GM19240 (cell line): ENCODE data around the gene DIPK1A.
"Not testable (repeated sequence)": the region's sequence is repeated elsewhere in the genome, so short reads cannot be mapped to it uniquely, and the experiment has no call there.

Experiments used
- DNase-seq: peaks from one replicate; pipeline ENCODE4 v3.0.0; 2011; ENCODE audit warnings: low spot score; ENCODE audit not compliant: insufficient read length

Gene DIPK1A

DNA sequence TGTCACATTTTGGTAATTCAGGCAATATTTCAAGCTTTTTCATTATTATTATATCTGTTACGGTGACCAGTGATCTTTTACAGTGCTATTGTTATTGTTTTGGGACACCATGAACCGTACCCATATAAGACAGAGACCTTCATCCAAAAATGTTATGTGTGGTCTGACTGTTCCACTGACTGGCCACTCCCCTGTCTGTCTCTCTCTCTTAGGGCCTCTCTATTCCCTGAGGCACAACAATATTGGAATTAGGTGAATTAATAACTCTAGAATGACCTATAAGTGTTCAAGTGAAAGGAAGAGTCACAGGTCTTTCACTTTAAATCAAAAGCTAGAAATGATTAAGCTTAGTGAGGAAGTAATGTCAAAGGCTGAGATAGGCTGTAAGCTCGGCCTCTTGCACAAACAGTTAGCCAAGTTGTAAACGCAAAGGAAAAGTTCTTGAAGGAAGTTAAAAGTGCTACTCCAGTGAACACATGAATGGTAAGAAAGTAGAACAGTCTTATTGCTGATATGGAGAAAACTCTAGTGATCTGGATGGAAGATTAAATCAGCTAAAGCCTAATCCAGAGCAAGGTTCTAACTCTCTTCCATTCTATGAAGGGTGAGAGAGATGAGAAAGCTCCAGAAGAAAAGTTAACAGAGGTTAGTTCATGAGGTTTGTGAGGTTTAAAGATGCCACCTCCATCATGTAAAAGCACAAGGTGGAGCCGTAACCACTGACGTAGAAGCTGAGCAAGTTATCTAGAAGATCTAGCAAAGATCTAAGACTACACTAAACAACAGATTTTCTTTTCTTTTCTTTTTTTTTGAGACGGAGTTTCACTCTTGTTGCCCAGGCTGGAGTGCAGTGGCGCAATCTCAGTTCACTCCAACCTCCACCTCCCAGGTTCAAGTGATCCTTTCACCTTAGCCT is 19.7 kb upstream of the DIPK1A start:
- DNase-seq: no peak

DNA sequence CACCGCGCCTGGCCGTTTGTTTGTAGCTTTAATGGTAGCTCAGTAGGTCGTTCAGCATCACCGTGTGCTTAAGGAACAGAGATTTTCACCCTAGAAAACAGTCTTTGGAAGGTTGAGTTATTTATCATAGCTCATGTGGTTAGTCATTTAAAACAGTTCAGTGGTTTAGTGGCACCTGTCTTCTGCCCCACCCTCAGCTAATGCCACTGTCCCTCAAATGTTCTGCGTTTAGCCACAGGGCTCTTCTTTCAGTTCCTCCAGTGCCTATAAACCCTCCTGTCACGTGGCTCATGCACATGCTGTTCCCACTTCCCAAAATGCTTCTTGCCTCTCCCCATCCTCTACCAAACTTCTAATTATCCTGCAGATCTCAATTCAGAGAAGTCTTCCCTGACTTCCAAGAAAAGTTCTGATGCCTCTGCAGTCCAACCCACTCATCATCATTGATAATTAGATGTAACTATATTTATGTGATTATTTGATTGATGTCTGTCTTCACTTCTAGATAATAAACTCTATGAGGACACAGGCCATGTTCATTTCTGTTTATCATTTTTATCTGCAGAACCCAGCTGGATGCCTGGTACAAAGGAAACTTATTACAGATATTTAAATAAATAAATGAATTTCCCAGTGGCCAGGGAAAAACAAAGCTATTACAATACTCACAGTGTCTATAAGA is 14.4 kb upstream of the DIPK1A start:
- no peak for DNase-seq

DNA sequence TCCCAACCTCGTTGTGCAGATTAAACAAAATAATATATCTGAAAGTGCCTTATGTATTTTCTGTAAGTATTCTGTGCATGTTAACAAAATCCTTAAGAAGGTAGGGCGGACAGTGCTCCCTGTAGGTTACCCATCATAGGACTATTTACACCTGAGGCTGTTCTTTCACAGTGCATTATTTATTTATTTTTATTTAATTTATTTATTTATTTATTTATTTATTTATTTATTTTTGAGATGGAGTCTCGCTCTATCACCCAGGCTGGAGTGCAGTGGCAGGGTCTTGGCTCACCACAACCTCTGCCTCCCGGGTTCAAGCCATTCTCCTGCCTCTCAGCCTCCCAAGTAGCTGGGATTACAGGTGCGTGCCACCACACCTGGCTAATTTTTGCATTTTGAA is 12.8 kb upstream of the DIPK1A start:
- not testable (repeated sequence) for DNase-seq

DNA sequence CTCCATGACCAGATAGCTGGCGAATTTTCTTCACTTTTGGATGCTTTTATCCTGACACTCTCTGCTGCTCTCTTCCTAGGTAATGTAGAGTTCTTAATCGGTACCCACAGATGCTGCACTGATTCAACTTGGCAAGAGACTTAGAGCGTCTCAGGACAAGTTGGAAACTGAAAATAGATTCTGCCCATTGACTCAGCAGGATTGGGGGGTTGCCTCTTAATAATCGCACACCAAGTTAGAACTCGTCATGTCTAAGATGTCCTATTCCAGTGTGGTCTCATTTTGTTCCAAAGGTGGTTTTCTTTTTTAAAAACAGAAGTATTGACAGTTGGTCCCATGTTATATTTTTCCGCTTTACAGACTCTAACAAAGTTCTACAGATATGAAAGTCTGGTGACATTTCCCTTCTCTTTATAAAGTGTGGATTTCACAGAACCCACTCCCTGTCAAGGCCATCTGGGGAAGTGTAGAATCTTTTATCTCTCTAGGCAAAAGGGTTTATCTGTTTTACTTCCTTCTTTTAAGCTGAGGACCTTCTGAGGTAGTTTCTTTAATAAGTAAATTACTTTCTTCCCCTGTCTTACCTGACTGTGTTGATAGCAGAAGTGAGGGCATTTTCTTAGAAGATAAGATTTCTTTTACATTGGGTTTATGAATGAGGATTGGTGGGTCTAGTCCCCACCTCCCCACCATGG is 12.1 kb upstream of the DIPK1A start:
- no peak for DNase-seq

DNA sequence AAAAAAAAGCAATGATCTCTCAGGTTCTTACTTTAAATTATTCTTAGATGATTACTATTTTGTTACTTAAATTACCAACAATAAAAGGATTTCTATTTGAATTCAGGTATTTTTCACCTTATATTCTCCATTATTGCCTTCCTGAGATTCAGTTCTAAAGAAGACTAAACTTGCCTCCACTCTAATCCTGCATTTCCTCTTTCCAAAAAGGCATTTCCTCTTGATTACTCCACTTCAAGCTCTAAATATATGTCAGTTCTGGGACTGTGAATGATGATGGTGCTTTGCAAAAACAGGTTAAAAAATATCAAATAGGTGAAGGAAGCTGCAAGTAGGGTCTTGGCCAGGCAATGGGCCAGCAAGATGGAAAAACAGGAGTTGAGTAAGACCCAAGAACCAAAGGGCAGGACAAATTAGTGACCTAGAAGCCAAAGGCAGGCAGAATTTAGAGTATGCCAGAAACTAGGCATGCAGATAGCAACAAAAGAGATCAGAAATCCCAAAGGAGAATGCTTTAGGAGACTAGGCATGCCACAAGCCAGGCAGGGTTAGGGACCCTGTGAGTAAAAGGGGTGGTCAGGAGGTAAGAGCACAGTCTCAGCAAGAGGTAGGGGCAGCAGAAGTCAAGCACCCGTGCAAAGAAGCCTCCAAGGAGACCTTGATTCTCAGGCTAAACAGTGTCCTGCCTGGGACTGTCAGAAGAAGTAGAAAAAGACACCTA is 11.3 kb upstream of the DIPK1A start:
- DNase-seq: no peak

DNA sequence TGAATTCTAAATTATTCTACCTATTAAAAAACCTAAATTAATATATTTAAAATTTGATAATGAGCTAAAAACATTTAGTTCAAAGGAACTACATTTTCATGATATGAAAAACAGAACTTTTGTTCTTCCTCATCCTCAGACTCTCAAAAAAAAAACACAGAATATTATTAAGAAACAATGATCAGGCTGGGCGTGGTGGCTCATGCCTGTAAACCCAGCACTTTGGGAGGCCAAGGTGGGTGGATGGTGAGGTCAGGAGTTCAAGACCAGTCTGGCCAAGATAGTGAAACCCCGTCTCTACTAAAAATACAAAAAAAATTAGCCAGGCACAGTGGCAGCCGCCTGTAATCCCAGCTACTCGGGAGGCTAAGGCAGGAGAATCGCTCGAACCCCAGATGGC is 10.7 kb upstream of the DIPK1A start:
- DNase-seq: not testable (repeated sequence)

DNA sequence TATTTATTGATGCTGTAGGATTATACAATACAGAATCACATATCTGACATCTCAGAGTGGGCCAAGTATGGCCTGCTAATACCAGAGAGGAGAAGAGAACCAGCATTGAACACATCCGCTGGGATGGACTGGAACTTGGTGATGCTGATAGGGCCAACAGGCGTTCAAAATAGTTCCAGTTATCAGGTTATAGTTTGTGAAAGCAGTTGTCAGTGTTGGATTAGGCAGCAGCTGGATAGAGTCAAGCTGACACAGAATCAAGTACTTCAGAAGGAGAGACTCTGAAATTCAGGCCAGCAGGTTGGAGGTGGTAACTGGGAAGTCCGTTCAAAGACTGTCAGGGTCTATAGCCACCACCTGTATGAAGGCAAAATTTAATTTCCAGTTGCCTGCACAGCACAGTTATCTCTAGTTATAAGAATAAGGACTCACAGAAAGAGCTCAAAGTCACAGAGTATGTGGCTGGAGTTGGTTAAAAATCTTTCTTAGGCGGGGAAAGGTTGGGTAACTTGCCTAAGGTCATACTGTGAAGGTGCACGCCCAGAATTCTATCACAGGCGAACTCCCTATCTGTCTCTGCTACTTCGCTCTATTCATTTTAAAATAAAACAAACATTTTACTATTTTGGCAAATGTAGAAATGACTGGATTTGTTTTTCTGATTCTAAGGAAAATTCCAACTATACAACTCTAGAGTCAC is 9.9 kb upstream of the DIPK1A start:
- DNase-seq: no peak

DNA sequence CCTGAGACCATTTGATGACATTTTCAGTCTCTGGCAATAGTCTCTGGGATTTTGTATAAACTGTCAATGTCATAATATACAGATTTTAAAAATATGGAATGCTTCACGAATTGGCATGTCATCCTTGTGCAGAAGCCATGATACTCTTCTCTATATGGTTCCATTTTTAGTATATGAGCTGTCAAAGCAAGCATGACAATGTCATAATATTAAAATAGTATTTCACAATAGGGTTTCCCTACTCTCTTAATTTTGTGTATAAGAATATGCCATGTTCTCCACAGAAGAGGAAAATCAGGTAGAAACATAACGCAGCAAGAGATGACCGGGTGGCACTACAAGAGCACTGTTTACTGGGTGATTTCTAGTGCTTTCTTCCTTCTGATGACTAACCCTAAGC is 8.3 kb upstream of the DIPK1A start:
- no peak for DNase-seq

DNA sequence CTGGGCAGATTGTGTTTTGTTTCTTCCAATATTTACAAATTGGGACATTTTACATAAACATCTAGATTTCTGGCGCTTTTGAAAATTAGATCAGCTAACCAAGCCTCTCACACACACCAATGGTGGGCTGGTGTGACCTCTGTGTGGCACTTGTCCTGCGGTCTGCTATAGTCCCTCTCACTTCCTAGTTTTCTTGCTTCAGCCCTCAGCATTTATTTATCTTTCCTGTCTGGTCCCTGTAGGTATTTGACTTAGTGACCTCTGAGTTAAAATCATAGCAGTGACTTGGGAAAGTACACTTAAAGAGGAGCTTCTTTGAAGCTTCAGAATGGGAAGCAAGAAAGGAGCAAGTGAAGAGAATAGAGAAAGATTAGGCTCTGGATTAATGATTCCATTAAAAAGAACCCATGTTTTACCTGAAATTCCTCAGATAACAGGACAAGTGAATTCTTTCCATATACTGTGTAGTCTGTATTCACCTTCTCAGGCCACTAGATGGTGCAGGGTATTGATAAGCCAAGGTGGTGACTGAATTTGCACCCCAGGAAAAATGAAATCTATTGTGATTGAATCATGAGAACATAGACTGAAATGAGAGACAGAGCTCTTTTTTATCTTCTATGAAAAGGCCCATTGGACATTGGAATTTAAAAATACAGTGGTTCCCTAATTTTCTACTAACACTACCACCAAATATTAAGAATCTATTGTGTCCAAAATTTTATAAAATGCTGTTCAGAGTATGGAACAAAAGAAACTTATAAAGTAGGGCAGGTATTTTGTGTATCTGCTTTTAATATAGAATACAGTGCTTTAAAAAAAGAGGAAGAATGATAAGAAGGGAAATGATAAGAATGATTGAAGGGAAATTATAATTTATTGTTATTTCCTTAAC is 7.1 kb upstream of the DIPK1A start:
- DNase-seq: no peak

DNA sequence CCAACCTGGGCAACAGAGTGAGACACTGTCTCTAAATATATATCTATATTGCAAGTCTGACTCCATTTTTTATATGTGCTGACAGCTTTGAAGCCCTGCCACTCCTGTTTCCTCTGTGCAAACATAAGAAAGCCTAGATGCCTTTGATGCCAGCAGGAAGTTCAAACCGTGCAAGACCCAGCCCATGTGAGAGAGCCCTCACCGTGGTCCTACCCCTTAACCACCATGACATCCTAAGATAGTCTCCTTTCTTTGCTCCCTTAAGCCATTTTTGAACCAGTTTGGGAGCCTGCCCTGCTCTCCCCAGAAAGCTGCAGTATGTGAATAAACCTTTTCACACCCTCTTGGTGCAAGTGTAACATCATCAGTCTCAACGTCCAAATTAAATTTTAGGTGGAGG is 3.7 kb upstream of the DIPK1A start:
- no peak for DNase-seq

DNA sequence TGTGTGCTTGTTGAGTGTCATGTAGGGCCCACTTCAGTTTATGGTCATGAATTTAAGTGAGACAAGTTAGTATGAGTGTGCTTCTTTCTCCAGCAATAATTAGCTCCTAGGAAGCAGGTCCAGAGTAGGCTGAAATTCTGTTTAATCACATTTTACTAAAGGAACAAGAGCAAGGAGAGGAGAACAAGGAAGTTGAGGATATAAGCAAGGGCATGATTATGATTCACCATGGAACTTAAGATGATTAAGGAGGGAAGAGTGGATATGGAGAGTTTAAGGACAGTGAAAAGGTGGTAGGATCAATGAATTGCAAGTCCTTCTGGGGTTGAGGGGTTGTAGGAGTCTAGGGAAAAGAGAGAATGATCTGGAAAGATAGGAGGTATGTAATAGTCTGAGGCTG is 3.1 kb upstream of the DIPK1A start:
- no peak for DNase-seq

DNA sequence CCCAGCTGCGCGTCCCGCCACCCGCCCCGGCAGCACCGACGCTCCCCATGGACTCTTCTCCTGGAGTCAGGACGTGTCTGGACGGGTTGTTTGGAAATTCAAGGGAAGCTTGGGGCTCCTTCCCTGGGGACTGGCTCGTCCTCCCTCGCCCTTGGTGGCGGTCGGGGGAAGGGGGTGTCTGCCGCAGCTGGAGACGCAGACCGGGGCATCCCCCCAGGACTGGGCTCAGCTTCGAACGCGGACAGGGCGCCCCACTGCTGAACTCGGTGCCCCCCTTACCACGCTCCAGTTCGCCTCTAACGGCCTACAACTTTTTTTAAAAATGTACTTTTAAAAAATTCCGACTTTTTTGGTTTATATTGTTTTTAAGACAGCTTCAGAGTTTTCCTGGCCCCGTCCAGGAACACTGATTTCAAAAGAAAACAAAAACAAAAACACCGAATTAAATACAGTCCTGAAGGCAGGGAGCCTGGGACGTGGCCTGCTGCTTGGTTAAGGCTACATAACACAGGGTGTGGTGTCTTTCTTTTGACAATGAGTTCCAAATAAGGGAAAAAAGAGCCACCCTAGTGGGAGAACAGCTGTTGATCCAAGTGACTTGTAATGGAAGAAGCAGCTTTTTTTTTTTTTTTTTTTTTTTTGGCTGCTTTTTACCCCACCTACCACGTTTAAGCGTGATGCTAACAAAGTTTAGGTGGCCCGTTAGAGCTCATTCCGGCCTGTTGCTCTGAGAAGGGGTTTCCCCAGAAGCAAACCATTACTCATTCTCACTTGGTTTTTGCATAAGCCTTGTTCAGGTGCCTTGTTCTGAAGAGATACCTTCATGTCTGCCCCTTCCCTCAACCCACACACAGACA is 862 bp upstream of the DIPK1A start:
- peak; percentile 69 for DNase-seq

DNA sequence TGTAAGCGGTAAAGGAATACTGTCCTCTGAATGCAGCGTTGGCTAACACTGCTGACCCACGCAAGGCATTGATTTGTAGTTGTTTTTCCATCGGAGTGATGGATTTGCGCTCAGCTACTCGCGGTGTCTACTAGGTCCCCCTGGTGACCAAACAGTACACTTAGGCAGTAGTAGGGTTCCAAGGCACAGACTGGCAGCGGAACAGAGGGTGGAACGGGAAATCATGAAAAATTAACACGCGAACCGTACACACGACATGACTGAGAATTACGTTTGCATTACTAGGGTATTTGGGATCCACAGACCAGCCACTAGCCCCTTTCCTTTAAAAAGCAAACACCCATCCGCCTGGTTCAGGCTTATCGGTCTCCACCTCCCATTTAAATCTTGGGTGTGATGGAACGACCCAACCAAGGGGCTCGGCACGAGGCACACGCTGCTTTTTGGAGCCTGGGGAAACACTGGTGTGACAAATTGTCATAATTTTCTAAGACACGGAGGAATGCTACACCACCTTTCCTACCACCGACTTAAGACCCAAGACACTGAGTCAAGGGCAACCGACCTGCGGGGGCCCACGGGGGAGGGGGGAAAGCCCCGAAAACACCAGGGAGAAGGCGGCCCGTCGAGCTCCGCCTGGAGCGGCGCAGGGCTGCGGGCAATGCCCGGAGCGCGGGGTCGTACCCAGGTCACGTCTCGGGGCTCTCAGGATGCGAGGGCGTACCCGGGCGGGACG is 699 bp downstream of the DIPK1A start:
- DNase-seq: no peak

DNA sequence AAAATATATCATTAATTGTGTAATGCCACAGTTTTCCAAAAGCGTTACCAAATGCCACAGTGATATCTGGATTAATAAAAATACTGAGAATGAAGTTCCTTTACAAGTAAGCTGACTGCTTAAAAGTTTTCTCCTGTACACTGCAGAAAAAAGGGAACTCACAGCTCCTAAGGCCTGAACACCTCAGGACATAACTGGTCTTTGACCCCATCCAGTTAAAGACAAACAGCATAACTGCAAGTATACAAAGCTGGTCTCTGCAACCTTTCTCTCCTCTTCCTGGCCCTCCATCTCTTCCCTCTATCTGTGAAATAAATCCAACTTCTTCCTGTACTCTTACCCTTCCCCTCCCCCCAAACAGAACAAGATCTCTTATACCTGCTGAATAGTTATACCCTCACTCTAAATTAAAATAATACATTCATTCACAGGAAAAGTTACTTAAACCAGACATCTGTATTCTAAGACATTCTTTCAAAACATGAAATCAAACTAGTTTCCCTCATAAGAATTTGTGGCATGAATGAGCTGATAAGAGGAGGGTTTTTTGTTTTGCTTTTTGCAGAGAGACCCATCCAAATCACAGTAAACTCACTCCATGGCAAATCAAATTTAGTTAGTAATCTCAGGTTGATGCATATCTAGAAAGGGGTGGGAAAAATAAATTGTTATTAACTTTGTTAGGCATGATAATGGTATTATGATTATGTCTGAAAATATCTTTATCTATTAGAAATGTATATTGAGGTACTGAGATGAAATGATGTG is 2.9 kb downstream of the DIPK1A start:
- DNase-seq: no peak

DNA sequence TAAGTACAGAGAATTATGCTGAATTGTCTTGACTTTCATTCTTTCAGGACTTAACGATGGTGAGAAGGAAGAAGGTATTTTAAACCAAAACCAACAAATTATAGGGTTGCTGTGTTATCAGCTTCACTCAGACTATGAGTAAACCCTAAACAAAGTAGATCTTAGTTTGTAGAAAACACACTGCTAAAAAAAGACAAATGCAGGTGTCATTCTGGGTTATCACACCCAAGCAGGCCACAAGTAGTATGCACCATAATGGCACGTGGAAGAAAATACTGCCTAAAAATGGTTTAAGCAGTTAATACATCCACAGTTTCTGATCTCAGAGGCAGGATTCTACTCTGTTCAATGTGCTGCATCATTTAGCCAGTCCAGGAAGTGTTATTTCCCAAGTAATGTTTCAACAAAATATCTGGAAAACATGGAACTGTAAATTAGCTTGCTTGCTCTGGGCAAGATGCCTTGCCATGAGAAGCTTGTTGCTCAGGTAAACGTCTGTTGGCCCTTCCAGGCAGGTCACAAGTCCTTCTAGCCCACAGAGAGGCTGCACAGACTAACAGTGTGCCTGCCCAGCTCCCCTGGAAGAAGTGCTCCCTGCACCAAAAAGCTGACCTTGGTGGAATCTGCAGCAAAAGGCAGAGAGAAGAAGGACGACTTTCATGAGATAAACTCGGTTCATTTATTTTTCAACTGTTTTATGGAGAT is 4.1 kb downstream of the DIPK1A start:
- no peak for DNase-seq

DNA sequence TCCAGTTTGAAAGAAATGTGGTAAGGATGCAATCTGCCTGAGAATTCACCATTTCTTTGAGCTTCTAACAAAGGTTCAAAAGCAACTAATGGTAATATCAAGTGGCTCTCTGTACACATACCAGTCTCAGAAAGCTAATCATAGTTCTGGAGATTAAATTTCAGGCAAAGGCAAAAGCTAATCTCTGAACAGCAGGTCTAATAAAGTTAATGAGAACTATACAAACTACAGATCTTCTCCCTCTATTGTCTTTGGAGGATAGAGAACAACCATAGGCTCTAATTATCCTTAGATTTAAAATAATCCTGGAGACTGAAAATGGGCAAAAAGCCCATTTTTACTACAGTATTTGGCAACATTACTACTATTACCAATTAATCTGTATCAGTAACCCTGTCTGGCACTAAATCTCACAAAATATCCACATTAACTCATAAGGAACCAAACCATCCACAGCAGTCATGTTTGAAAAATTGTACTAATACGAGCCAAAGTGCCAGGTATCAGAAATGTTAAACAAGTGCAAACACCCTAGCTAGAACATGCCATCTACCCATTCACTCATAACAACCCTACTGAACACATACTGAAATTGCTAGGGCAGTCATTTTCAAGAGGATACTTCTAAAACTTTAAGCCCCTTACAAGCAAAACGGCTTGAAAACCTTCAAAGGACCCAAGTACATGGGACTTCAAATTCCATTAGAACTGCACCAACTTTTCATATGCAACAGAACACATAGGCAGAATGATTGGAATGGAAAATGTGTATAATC is 4.8 kb downstream of the DIPK1A start:
- no peak for DNase-seq
